HCT116 (cell line): Measurements from ENCODE around the gene CDK10. TPM values are rescaled to one million over a fixed set of nuclear protein-coding genes. Genes with fewer than 3 reads are reported as not detected.
A peak's percentile ranks its signal among the peaks of the same experiment; 100 is the strongest.

Experiments used
- ATAC-seq: fragments of 200-7000 bp; cut with Tn5 transposase; 2 replicates; pipeline ENCODE4 v1.9.1; 2020; ENCODE audit warnings: mild to moderate bottlenecking, moderate library complexity
- BruUV-seq: library from RNA; stranded (reverse); fragments of 400-500 nt; replicated peaks from 2 replicates; lab custom pipeline; 2021; lab: Mats Ljungman, UMichigan
- CTCF ChIA-PET: fragments of 300-600 bp; sonication (Branson Sonifier 250); formaldehyde crosslinking; loops from one replicate; lab custom pipeline; 2021; ENCODE audit warnings: antibody characterized with exemption; lab: Charles Lee
- POLR2A ChIA-PET: fragments of 300-600, 350-600 bp; sonication (Branson Sonifier 250); formaldehyde crosslinking; loops from one replicate; lab custom pipeline; 2021; ENCODE audit warnings: antibody characterized with exemption; lab: Charles Lee
- RAD21 ChIA-PET, 2 experiments: fragments of 300-600 bp; sonication (Branson Sonifier 250); formaldehyde crosslinking; loops; one replicate each; lab custom pipeline; 2023; ENCODE audit warnings: low total read pairs in 2 of 2; ENCODE audit not compliant: uncharacterized antibody in 2 of 2, unreplicated experiment in 2 of 2, low non-redundant PET in 1 of 2; lab: Charles Lee
- DNase-seq: peaks from one replicate; pipeline ENCODE4 v3.0.0-alpha.2; 2010; ENCODE audit warnings: low read depth, low spot score
- H2AFZ ChIP-seq: fragments of 200-600 bp; shearing (Covaris generic), sonication (generic); 2 replicates; pipeline ENCODE4 v1.6.1; 2017; ENCODE audit warnings: low read depth, mixed run types, mixed read lengths, antibody characterized with exemption, low read length; ENCODE audit not compliant: poor library complexity, severe bottlenecking
- H3K27ac ChIP-seq: 2 replicates; pipeline ENCODE4 v1.5.1; 2012; ENCODE audit warnings: low read depth, low read length
- H3K27me3 ChIP-seq: fragments of 200-600 bp; sonication (generic); 2 replicates; pipeline ENCODE4 v1.6.1; 2016; ENCODE audit warnings: mixed run types, low read length, mixed read lengths; ENCODE audit not compliant: insufficient read depth
- H3K36me3 ChIP-seq, 2 experiments: fragments of 200-500 bp in 1 of 2; fragments of 200-600 bp in 1 of 2; sonication (Bioruptor generic) in 1 of 2; sonication (generic) in 1 of 2; 2 replicates each; pipeline versions ENCODE4 v1.5.1 to v1.6.1; 2014 to 2016; ENCODE audit warnings: low read length in 2 of 2, inconsistent platforms in 1 of 2, mixed read lengths in 1 of 2, mixed run types in 1 of 2; ENCODE audit not compliant: insufficient read depth in 2 of 2, control insufficient read depth in 1 of 2
- H3K4me1 ChIP-seq, 2 experiments: fragments of 200-600 bp in 1 of 2; sonication (generic) in 1 of 2; 2 replicates each; pipeline versions ENCODE4 v1.5.1 to v1.6.1; 2012 to 2017; ENCODE audit warnings: low read length in 2 of 2, inconsistent platforms in 1 of 2, mild to moderate bottlenecking in 1 of 2, mixed read lengths in 1 of 2, mixed run types in 1 of 2, moderate library complexity in 1 of 2; ENCODE audit not compliant: insufficient read depth in 2 of 2, control insufficient read depth in 1 of 2
- H3K4me2 ChIP-seq: fragments of 200-600 bp; sonication (generic); 2 replicates; pipeline ENCODE4 v1.6.1; 2017; ENCODE audit warnings: mixed run types, low read length, mixed read lengths
- H3K4me3 ChIP-seq, 2 experiments: fragments of 200-600 bp in 1 of 2; sonication (generic) in 1 of 2; replicated peaks in 1 of 2; 2 replicates each; pipeline ENCODE4 v1.5.1; 2011 to 2016; ENCODE audit warnings: low read length in 2 of 2, control low read depth in 1 of 2, low read depth in 1 of 2, mild to moderate bottlenecking in 1 of 2, mixed read lengths in 1 of 2, mixed run types in 1 of 2
- H3K79me2 ChIP-seq: fragments of 200-600 bp; sonication (generic); 2 replicates; pipeline ENCODE4 v1.6.1; 2017; ENCODE audit warnings: mild to moderate bottlenecking, mixed run types, low read length, moderate library complexity, mixed read lengths; ENCODE audit not compliant: insufficient read depth
- H3K9ac ChIP-seq: fragments of 200-600 bp; sonication (generic); 2 replicates; pipeline ENCODE4 v1.6.1; 2016; ENCODE audit warnings: low read length, mixed read lengths
- H3K9me2 ChIP-seq: fragments of 200-600 bp; sonication (generic), shearing (Covaris generic); 2 replicates; pipeline ENCODE4 v1.6.1; 2017; ENCODE audit warnings: mixed run types, mild to moderate bottlenecking, moderate library complexity; ENCODE audit not compliant: insufficient read depth
- H3K9me3 ChIP-seq, 2 experiments: fragments of 200-500 bp in 1 of 2; fragments of 200-600 bp in 1 of 2; sonication (Bioruptor generic) in 1 of 2; sonication (generic) in 1 of 2; 2 replicates each; pipeline ENCODE4 v1.6.1; 2014 to 2017; ENCODE audit warnings: low read length in 2 of 2, mixed read lengths in 2 of 2, inconsistent platforms in 1 of 2, low read depth in 1 of 2, mild to moderate bottlenecking in 1 of 2, mixed run types in 1 of 2, moderate library complexity in 1 of 2; ENCODE audit not compliant: control insufficient read depth in 1 of 2, insufficient read depth in 1 of 2
- H4K20me1 ChIP-seq: fragments of 200-600 bp; sonication (generic), shearing (Covaris generic); 2 replicates; pipeline ENCODE4 v1.6.1; 2017; ENCODE audit warnings: mixed run types, mild to moderate bottlenecking, moderate library complexity; ENCODE audit not compliant: insufficient read depth
- CBX3 ChIP-seq: IDR thresholded peaks from 2 replicates; pipeline ENCODE4 v1.6.1; 2012; ENCODE audit warnings: low read depth
- POLR2A ChIP-seq: IDR thresholded peaks from 2 replicates; pipeline ENCODE4 v1.7.0; 2011; ENCODE audit warnings: borderline replicate concordance; ENCODE audit not compliant: insufficient read depth, insufficient read length; ENCODE audit errors: extremely low read depth
- POLR2AphosphoS5 ChIP-seq: IDR thresholded peaks from 2 replicates; pipeline ENCODE4 v1.6.1; 2011; ENCODE audit warnings: mild to moderate bottlenecking, low read depth, low read length, moderate library complexity
- SRF ChIP-seq: IDR thresholded peaks from 2 replicates; pipeline ENCODE4 v1.6.1; 2012; ENCODE audit warnings: low read depth
- TCF7L2 ChIP-seq: IDR thresholded peaks from 2 replicates; pipeline ENCODE4 v1.7.0; 2011; ENCODE audit warnings: borderline replicate concordance, inconsistent platforms; ENCODE audit not compliant: insufficient read depth, insufficient read length; ENCODE audit errors: extremely low read depth
- ZFX ChIP-seq: fragments of 450-650 bp; IDR thresholded peaks from 2 replicates; pipeline ENCODE4 v1.6.1; 2017
- intact Hi-C: fragments of 100-400 bp; cut with micrococcal nuclease; formaldehyde crosslinking; loops from 2 replicates; pipeline ENCODE4 v1.10.0; 2022
- total RNA-seq: library from RNA; stranded (reverse); gene quantifications from one replicate; pipeline ENCODE4 v1.2.1, GENCODE V29; 2021; ENCODE audit not compliant: unreplicated experiment

The CDK10 gene
- total RNA-seq, 1 experiment from 2014 or later: 165 TPM

DNA sequence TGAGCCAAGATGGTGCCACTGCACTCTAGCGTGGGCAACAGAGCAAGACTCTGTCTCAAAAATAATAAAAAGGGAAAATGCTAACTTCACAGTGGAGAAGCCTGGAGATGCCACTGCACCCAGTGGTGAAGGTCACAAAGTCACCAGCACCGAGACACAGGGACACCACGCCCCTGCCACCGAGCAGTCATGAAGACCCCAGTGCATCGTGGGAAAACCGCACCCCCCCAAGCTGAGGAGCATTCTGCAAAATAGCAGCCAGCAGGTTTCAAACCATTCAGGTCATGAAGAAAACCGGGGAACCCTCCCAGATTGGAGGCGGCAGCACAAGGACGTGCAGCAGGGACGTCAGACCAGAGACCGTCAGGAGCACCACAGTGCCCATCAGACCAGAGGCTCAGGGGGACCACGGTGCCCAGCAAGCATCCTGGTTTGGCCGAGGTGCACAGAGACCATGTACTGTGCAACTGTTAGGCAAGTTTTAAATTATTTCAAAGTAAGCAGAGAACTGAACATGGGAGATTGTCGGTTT, 42.7 kb upstream of the CDK10 start:
- TF ChIP-seq TCF7L2 (no peak), POLR2AphosphoS5 (peak; percentile 19; the same call in 1 of the 2 replicates)
- Histone ChIP-seq H3K9me2 (no peaks in the 10 kb centered on the region), H3K9ac (no peak overlapping the region), H3K4me2 (no peak overlapping the region), H2AFZ (no peak overlapping the region), H3K9me3 (no peaks in the 10 kb centered on the region), H3K4me3 (no peak overlapping the region), H3K36me3 (peaks cover 12 to 19% of the 10 kb centered on the region in 2 experiments; a peak in 3 of 4 replicates), H3K27ac (no peak overlapping the region), H4K20me1 (no peaks in the 10 kb centered on the region), H3K79me2 (no peaks in the 10 kb centered on the region), H3K4me1 (peaks cover 8 to 26% of the 10 kb centered on the region in 2 experiments; a peak in 3 of 4 replicates), H3K27me3 (no peaks in the 10 kb centered on the region)
- intact Hi-C loops: no loop called here
- DNase-seq (no peak), ATAC-seq (peak; percentile 28; the same call in 1 of the 2 replicates)
- POLR2A ChIA-PET: no interaction called here
- CTCF ChIA-PET: no interaction called here
- RAD21 ChIA-PET: no interaction called here
- no TSS peak for BruUV-seq

DNA sequence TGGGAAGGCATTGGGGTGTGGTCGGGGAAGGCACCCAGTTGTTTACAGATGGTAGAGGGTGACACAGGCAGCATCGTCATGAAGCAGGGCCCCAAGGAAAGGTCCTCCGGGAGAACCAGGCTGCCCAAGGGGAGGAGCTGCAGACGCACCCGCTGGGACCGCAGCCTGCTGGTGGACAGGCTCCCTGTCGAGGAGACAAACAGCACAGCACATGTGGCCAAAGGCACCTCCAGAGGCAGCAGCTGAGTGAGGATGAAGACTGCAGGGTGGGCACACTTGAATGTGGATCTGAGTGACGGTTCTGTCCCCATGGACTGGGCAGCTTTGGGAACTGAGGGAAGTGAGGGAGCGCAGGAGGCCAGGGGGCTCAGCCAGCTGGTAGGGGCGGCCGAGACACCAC, 41.4 kb upstream of the CDK10 start:
- DNase-seq: no peak
- ChIA-PET POLR2A (no interaction called here), CTCF (no interaction called here), RAD21 (no interaction called here)
- Histone ChIP-seq H3K36me3 (peaks cover 16 to 26% of the 10 kb centered on the region in 2 experiments; a peak in 3 of 4 replicates), H3K4me1 (peaks cover 8 to 26% of the 10 kb centered on the region in 2 experiments; a peak in 3 of 4 replicates), H3K9me3 (no peaks in the 10 kb centered on the region), H3K4me3 (no peak overlapping the region), H3K79me2 (no peaks in the 10 kb centered on the region; the same call in 1 of the 2 replicates), H3K4me2 (no peak overlapping the region), H3K9ac (no peak overlapping the region), H3K27ac (no peak overlapping the region), H2AFZ (no peak overlapping the region), H3K9me2 (no peaks in the 10 kb centered on the region), H4K20me1 (no peaks in the 10 kb centered on the region), H3K27me3 (no peaks in the 10 kb centered on the region)
- no peak for ATAC-seq
- no TSS peak for BruUV-seq
- intact Hi-C loops: no loop called here
- TF ChIP-seq ZFX (no peak), SRF (no peak), CBX3 (no peak), POLR2A (no peak)
